GM12874 (cell line): Measurements from ENCODE around the gene HRK.

Experiments used
- CTCF ChIP-seq: IDR thresholded peaks from 2 replicates; pipeline ENCODE4 v1.5.1; 2011; ENCODE audit warnings: low read depth, mild to moderate bottlenecking, control low read depth, low read length, moderate library complexity; ENCODE audit not compliant: insufficient read depth

Gene HRK

DNA sequence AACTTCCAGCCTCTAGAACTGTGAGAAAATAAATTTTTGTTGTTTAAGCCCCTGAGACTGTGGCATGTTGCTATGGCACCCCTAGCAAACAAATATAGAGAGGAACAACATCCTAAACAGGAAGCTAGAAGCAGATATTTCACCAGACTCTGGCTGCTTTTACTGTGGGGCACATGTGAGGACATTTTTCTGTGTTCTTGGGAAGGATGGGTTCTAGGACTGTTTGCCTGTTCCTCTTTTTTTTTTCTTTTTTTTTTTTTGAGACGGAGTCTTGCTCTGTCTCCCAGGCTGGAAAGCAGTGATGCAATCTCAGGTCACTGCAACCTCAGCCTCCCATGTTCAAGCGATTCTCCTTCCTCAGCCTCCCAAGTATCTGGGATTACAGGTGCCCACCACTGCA is 4.2 kb upstream of the HRK start:
- TF ChIP-seq CTCF: no peak

DNA sequence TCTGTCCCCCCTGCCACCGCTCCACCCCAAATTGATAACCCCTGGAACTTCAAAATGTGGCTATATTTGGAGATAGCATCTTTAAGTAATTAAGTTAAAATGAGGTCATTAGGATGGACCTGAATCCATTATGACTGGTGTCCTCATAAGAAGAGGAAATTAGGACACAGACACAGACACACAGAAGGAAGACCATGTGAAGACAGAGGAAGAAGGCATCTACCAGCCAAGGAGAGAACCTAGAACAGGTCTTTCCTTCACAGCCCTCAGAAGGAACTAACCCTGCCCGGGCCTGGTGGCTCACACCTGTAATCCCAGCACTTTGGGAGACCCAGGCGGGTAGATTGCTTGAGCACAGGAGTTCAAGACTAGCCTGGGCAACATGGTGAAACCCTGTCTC is 3.6 kb upstream of the HRK start:
- no peak for TF ChIP-seq CTCF

- TF ChIP-seq CTCF: no peak
These were observed 1.5 kb upstream of the HRK start for GRCh38 chr12:116882742-116883141.

- TF ChIP-seq CTCF: no peak
These were observed 751 bp upstream of the HRK start for GRCh38 chr12:116881877-116882507.

DNA sequence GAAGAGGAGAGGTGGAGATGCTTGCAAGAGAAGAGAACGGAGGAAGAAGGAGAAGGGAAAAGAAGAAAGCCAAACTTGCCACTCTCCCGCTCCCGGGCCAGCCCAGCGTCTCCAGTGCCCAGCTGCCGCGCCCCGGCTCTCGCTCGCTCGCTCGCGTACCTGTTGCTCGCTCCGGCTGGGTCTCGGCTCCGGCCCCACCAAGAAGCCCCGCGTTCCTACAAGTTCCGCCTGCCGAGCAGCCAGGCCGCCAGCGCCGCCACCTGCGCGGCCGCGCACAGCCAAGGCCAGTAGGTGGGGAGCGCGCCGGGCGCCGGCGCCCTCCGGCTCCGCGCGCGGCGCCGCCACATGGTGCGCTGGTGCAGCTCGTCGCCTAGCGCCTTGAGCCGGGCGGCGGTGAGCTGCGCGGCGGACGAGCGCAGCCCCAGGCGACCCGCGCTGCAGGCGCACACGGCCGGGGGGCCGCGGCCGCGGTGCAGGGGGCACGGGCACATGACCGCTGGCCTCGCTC is 370 bp downstream of the HRK start:
- peak; percentile 26; the same call in 1 of the 2 replicates for TF ChIP-seq CTCF

GRCh38 chr12:116880213-116880816 is 926 bp downstream of the HRK start:
- no peak for TF ChIP-seq CTCF

DNA sequence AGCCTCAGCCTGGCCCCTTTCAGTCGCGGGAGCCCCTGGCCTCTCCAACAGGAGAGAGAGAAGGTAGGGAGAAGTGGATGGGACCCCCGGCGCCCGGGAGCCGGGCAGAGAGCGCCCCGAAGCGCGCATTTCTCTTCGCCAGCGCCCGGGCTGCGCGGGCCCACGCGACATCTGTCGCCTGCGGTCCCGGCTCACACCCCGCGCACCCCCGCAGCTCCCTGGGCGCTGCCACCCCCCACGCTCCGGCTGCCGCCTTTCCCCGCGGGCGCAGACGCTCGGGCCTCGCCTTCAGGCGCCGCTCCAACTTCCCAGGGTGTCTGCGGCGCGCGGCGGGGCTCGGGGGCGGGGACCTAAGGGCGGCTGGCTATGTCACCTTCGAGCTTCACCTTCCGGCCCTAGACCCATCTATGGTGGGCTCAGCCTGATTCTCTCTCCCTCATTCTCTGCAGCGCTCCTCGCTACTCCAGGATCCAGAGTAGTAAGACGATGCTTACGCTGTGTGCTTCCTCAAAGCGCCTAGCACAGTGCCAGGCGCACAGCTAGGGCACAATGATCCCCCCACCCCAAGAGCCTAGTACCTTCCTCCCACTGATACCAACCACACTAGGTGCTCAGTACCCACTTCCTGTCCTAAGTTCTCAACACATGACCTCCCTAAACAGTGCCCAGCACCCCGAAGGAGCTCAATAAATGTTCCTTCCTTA is 1.6 kb downstream of the HRK start:
- no peak for TF ChIP-seq CTCF
